Mucosa of descending colon (tissue), 3 donors: ENCODE measurements around the gene DNAH9. TPM values are rescaled to one million over a fixed set of nuclear protein-coding genes. Genes with fewer than 3 reads are reported as not detected.

ENCODE experiments used
- ATAC-seq: fragments of 200-7000 bp; cut with Tn5 transposase; one replicate; pipeline ENCODE4 v1.9.1; 2020; ENCODE audit warnings: mild to moderate bottlenecking, moderate library complexity
- DNase-seq, 3 donors: peaks; one replicate each; pipeline ENCODE4 v3.0.0-alpha.2; 2020
- H3K36me3 ChIP-seq: fragments of 200-600 bp; one replicate; pipeline ENCODE4 v1.8.0; 2021; ENCODE audit warnings: low read depth, mild to moderate bottlenecking
- H3K4me1 ChIP-seq: fragments of 200-600 bp; one replicate; pipeline ENCODE4 v1.8.0; 2021; ENCODE audit warnings: low read depth, mild to moderate bottlenecking
- H3K4me3 ChIP-seq: fragments of 200-600 bp; one replicate; pipeline ENCODE4 v1.8.0; 2021; ENCODE audit warnings: mild to moderate bottlenecking
- H3K9me3 ChIP-seq: fragments of 200-600 bp; one replicate; pipeline ENCODE4 v1.8.0; 2021; ENCODE audit warnings: mild to moderate bottlenecking
- intact Hi-C, 2 donors: fragments of 100-400 bp; cut with DNase I in 1 of 2; cut with micrococcal nuclease in 1 of 2; formaldehyde crosslinking; loops; one replicate each; pipeline versions ENCODE4 v1.11.0 to v1.11.1; 2022; cut with DNase I, micrococcal nuclease
- total RNA-seq, 3 donors: library from RNA; stranded (reverse); fragmentation: NEBNext Ultra II Directional in 2 of 3; extraction: Animal tissue kit (Norgen Biotek cat#: 25700) in 2 of 3; gene quantifications; one replicate each; pipeline versions ENCODE4 v1.2.1 to v1.2.4, GENCODE V29; 2021 to 2023
- TF ChIP-seq, protein P1 (sequence below): fragments of 200-600 bp; IDR thresholded peaks from one replicate; pipeline ENCODE4 v1.8.0; 2022; ENCODE audit warnings: antibody characterized with exemption, mild to moderate bottlenecking
- donor health status: DM: no; HTN: no; CAD: no; lungs with moderate emphysema.
- donor health status: DM: no; HTN: no; CAD: no.
- donor health status: DM: no; HTN: yes; CAD: no.

DNAH9 gene
- total RNA-seq, 3 donors from 2014 or later: 0.41 to 1.5 (median 0.79) TPM

DNA sequence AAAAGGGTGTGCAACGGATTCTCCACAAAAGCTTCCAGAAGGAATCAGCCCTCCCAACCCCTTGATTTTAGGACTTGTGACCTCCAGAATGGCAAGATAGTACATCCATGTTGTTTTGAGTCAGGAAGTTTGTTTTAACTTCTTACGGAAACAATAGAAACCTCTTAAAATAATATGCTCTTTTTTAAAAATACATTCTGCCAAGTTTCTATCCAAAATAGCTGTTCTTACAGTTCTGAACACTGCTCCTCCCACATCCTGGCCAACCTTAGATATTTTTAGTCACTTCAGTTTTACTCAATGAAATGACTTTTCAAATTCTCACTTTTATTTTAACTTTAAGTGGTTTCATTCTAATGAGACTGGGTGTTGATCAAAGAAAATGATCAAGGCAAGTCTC, 242.6 kb downstream of the DNAH9 start:
- Histone ChIP-seq H3K4me1 (no peaks in the 10 kb centered on the region), H3K9me3 (no peaks in the 10 kb centered on the region), H3K36me3 (no peaks in the 10 kb centered on the region), H3K4me3 (no peak overlapping the region)
- DNase-seq (no peak), ATAC-seq (no peak)
- intact Hi-C loops: no loop called here
- TF ChIP-seq, protein P1, sequence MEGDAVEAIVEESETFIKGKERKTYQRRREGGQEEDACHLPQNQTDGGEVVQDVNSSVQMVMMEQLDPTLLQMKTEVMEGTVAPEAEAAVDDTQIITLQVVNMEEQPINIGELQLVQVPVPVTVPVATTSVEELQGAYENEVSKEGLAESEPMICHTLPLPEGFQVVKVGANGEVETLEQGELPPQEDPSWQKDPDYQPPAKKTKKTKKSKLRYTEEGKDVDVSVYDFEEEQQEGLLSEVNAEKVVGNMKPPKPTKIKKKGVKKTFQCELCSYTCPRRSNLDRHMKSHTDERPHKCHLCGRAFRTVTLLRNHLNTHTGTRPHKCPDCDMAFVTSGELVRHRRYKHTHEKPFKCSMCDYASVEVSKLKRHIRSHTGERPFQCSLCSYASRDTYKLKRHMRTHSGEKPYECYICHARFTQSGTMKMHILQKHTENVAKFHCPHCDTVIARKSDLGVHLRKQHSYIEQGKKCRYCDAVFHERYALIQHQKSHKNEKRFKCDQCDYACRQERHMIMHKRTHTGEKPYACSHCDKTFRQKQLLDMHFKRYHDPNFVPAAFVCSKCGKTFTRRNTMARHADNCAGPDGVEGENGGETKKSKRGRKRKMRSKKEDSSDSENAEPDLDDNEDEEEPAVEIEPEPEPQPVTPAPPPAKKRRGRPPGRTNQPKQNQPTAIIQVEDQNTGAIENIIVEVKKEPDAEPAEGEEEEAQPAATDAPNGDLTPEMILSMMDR: no peak

DNA sequence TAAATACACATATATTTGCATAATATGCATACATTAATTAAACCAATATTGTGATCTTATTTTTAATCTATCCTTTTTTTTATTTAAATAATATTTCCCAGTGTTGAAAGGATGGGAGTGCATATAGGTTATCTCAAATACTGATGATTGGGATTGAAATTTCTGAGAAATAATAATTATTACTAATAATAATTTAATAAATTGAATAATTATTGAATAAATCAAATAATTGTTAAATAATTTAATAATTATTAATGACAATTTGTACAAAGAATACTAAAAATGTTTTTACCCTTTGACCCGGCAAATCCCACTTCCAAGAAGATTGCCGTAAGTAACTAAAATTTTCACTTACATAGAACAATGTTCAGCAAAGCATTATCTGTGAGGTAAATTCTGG, 250.1 kb downstream of the DNAH9 start:
- Histone ChIP-seq H3K4me3 (no peak overlapping the region), H3K4me1 (no peaks in the 10 kb centered on the region), H3K36me3 (no peaks in the 10 kb centered on the region), H3K9me3 (no peaks in the 10 kb centered on the region)
- intact Hi-C loops: no loop called here
- DNase-seq (no peak), ATAC-seq (no peak)
- TF ChIP-seq, protein P1: no peak

DNA sequence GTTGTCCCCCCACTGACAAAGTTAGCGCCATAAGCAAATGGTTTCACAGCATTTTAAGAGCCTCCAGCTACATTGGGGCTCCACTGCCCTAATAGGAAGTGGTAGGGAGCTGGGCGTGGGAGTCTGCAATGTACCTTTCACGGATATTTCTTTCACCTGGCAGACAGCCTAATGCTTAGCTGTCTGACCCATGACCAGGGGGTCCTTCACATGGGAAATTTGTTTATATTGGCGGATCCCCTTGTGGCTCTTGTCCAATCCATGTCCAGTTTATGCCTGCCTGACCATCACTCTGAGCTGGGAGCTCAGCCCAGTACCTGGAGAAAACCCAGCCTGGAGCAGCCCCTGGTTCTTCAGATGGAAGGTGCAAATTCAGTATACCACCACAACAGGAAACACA, 254.0 kb downstream of the DNAH9 start:
- DNase-seq (no peak), ATAC-seq (no peak)
- Histone ChIP-seq H3K4me1 (peaks cover 5% of the 10 kb centered on the region), H3K4me3 (no peak overlapping the region), H3K36me3 (no peaks in the 10 kb centered on the region), H3K9me3 (no peaks in the 10 kb centered on the region)
- TF ChIP-seq, protein P1: no peak
- intact Hi-C loops: no loop called here

DNA sequence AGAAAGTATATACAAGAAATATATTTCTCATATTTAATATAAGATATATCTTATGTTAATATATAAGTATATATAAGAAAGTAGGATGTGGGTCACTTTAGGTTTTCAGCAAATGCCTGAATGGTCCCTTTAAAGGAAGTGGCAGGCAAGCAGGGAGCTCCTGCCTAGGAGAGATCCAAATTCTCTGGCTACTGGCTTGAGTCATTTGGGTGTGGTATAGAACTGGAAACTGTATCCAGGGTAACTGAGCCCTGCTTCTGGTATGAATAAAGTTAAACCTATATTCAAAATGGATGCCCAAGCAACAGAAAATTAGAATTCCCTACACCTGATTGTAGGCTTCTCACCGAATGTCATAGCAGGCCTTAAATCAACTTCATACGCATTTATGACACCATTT, 254.6 kb downstream of the DNAH9 start:
- Histone ChIP-seq H3K4me3 (no peak overlapping the region), H3K4me1 (peaks cover 5% of the 10 kb centered on the region), H3K9me3 (no peaks in the 10 kb centered on the region), H3K36me3 (no peaks in the 10 kb centered on the region)
- TF ChIP-seq, protein P1: no peak
- DNase-seq (no peak), ATAC-seq (peak; percentile 74)
- intact Hi-C loops: no loop called here

DNA sequence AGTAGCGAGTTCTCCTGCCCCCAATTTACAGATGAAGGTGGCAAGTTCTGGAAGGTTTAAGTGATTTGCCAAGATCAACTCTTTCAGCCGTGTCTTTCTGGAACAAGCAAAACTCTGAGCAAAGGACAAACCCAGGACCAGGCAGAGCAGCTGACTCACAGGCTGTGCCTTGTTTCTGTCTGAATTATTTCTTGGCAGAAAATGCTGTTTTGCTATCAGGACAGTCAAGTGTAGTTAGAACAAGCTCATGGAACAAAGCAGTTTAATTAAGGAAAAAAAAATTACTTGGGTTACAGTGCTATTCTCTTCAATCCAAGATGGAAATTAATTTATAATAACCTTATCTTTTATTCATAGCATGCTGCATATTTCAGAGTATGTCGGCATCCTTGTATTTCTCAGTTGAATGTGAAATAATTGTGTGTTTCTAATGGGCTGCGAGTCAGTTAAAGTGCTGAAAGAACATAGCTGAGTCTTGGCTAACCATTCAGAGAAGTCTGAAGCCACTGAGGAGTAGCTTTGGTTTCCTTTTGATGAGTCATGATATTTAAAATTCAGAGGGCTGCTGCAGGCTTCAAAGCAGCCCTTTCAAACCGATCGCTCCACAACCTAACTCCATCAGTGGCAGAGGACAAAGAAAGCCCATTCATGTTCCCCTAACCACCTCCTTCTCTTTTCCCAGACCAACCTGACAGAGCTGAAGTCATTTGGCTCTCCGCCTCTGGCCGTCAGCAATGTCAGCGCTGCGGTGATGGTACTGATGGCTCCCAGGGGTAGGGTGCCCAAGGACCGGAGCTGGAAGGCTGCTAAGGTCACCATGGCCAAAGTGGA, 255.3 kb downstream of the DNAH9 start:
- intact Hi-C loops: no loop called here
- no peaks in the 10 kb centered on the region for H3K9me3 ChIP-seq
- TF ChIP-seq, protein P1: no peak
- DNase-seq: no peak
- no peaks in the 10 kb centered on the region for H3K36me3 ChIP-seq
- peak; percentile 20 for ATAC-seq
- H3K4me3 ChIP-seq: no peak overlapping the region
- peaks cover 5% of the 10 kb centered on the region for H3K4me1 ChIP-seq
